GM19324 (cell line): Measurements from ENCODE around the gene CHCHD5.
"Not testable (repeated sequence)": the region's sequence is repeated elsewhere in the genome, so short reads cannot be mapped to it uniquely, and the experiment has no call there.

Source experiments
- ATAC-seq: cut with Tn5 transposase; IDR thresholded peaks from one replicate; pipeline ENCODE4 v1.9.1; 2021; ENCODE audit warnings: mild to moderate bottlenecking, moderate library complexity; ENCODE audit not compliant: unreplicated experiment, low FRiP score

CHCHD5 gene, protein sequence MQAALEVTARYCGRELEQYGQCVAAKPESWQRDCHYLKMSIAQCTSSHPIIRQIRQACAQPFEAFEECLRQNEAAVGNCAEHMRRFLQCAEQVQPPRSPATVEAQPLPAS

GRCh38 chr2:112584134-112584890 lies at the start of gene CHCHD5:
TSS of gene CHCHD5 (plus strand) at chr2:112584609. CDS start at chr2:112584648, 39 bp downstream.
- ATAC-seq = peak; percentile 93

GRCh38 chr2:112534826-112535225 lies 49.6 kb upstream of the CHCHD5 start:
- no peak for ATAC-seq

- not testable (repeated sequence) for ATAC-seq
Measured at GRCh38 chr2:112536665-112537064, 47.7 kb upstream of the CHCHD5 start.

GRCh38 chr2:112539306-112539705 lies 45.1 kb upstream of the CHCHD5 start:
- no peak for ATAC-seq

GRCh38 chr2:112540906-112541305 lies 43.5 kb upstream of the CHCHD5 start:
- ATAC-seq = no peak

DNA sequence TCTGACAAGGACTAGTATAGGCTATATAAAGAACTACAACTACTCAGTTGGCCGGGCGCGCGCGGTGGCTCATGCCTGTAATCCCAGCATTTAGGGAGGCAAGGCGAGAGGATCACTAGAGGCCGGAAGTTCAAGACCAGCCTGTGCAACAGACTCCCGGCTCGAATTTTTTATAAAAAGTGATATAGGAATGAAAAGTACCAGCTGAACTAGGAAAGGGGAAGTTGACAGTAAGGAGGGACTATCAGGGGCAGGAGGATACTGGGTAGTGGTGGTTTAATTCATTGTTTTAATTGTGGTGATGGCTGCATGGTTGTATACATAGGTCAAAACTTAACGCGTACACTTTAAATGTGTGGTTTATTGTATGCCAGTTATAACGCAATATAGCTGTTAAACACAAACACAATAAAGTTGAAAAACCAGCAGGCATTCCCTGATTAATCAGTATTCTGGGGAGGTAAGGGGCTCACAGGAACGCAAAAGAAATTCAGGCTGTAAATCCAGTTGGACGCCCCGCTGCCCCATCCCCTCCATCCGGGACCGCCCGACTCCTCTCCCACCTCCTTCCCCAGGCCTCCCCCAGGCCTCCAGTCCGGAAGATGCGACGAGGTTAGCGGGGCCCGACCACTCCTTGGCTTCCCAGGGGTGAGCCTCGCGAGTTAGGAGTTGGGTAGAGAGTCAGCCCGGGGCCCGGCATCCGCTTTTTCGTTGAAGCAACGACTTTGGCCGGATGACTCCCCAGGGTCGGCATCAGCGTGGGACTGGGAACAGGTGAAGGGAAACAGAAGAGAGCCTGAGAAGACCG lies 42.9 kb upstream of the CHCHD5 start:
- peak; percentile 63 for ATAC-seq

GRCh38 chr2:112542123-112542983 lies 42.1 kb upstream of the CHCHD5 start, which contains the start of gene POLR1B:
TSS of gene POLR1B (plus strand) at chr2:112542465. CDS start at chr2:112542495, 30 bp downstream.
- ATAC-seq = peak; percentile 88

DNA sequence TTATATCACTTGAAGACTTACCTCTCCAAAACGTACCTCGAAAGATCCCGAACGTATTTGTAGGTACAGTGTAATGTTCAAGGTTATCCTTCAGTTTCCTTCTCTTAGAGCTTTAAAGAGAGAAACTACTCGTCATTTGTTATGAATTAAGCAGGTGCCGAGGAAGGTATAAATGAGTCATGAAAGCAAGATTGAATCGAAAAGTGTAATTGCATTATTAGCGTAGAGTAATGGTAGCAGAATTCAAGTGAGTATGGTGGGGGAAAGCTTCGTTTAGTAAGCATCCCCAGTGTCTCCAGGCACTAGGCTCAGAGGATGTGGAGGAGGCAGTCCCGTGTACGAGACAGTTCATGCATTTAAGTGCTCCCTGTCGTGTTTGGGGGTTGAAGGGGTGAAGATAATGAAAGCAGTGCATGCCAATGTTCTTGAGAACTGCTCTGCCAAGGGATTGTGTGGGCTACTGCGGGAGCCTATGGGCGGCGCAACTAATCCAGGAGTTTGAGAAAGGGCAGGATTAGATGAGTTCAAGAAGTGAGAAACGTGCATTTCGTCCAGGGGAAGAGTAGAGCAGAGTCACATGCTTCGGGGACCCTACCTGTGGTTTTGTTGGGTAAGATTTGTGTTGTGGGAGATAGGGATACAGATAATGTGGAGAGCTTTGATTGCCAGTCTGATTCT lies 41.3 kb upstream of the CHCHD5 start:
- no peak for ATAC-seq

GRCh38 chr2:112547333-112547732 lies 37.1 kb upstream of the CHCHD5 start:
- ATAC-seq = no peak

GRCh38 chr2:112548980-112549379 lies 35.4 kb upstream of the CHCHD5 start:
- ATAC-seq = no peak

DNA sequence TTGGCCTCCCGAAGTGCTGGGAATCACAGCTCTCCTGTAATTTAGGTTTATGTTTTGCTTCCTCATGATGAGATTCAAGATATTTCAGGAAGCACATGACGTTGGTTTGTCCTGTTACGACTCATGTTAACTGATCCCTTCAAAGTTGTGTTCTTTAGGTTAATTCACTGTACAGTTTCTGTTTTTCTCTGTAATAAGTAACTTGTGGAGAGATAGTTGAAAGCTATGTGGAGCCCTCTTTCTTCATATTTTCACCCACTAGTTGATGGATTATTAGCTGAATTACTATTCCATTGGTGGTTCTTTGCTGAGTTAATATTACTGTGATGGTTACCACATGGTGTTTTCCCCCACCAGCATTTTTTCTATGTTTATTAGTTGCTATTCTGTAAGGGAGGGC lies 18.3 kb upstream of the CHCHD5 start:
- no peak for ATAC-seq

DNA sequence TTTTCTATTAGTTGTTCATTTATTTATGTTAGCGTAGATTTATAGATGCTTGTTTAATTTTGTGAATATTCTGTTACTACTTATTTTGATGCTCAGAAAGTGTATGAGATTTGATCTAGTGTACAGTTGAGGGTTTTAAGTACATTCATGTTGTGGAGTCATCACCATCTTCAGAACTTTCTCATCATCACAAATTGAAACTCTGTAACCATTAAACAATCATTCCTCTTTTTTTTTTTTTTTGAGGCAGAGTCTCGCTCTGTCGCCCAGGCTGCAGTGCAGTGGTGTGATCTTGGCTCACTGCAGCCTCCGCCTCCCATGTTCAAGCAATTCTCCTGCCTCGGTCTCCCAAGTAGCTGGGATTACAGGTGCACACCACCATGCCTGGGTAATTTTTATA lies 17.9 kb upstream of the CHCHD5 start:
- ATAC-seq = not testable (repeated sequence)

- no peak for ATAC-seq
Measured at GRCh38 chr2:112572005-112572404, 12.4 kb upstream of the CHCHD5 start.

- no peak for ATAC-seq
Measured at GRCh38 chr2:112577756-112578155, 6.7 kb upstream of the CHCHD5 start.

DNA sequence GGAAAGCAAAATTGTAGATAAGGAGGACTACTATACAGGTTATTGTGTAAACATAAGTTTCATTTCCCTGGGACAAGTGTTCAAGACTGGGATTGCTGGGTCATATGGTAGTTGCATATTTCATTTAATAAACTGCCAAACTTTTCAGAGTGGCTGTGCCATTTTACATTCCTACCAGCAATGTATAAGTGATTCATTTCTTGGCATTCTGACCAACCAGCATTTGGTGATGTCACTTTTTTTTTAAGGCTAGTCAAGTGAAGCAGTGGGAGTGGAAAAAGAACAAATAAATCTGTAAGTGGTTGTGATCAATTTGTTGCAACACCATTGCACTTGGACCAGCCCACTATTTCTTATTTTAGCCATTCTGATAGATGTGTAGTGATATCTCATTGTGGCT lies 5.2 kb upstream of the CHCHD5 start:
- no peak for ATAC-seq

DNA sequence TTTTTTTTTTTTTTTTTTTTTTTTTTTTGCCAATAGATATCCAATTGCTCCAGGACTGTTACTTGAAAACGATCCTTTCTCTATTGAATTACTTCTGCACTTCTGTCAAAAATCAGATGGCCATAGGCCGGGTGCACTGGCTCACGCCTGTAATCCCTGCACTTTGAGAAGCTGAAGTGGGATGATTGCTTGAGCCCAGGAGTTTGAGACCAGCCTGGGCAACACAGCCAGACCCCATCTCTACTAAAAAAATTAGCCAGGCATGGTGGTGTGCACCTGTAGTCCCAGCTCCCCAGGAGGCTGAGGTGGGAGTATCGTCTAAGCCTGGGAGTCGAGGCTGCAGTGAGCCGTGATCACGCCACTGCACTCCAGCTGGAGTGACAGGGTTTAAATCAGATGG lies 4.3 kb upstream of the CHCHD5 start:
- ATAC-seq = no peak

DNA sequence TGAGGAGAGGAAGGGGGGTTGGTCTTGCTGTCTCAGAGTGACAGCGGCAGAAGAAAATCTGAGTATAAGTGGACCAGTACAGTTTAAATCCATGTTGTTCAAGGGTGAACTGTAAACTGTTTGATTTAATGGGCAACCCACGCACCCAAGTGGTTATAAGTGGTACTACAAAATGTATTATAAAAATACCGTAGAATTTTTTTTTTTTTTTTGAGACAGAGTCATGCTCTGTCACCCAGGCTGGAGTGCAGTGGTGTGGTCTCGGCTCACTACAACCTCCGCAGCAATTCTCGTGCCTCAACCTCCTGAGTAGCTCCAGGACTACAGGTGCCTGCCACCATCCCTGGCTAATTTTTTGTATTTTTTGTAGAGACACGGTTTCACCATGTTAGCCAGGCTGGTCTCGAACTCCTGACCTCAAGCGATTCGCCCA lies 2.1 kb upstream of the CHCHD5 start:
- ATAC-seq = no peak

- ATAC-seq = no peak
Measured at GRCh38 chr2:112583497-112584133, 794 bp upstream of the CHCHD5 start.

- no peak for ATAC-seq
Measured at GRCh38 chr2:112584891-112585250, 462 bp downstream of the CHCHD5 start.
